HG02798 (cell line): Measurements from ENCODE around the gene MAMDC2.

Source experiments
- ATAC-seq: cut with Tn5 transposase; IDR thresholded peaks from one replicate; pipeline ENCODE4 v1.9.1; 2021; ENCODE audit warnings: mild to moderate bottlenecking; ENCODE audit not compliant: unreplicated experiment, poor library complexity

MAMDC2 gene

GRCh38 chr9:70060148-70060882 lies 16.7 kb downstream of the MAMDC2 start:
- no peak for ATAC-seq

- peak; percentile 78 for ATAC-seq
These were observed 17.3 kb downstream of the MAMDC2 start for GRCh38 chr9:70060883-70061507.

DNA sequence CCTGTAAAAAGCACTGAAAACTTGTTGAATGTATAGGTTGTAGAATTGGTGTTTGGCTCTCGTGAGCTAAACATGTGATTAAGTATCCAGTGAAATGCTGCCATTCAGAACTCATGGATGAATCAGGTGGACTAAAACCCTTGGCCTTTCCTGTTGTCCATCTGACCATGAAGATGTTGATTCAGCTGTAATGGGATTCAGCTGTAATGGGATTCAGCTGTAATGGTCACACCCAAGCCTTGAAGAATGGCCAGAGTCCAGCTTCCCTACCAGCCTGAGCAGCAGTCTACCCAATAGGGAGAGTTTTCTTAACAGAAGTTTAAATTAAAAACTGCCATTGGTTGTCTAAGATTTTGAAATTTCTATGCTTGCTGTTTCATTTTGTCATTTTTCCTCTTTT lies 18.1 kb downstream of the MAMDC2 start:
- ATAC-seq = no peak

DNA sequence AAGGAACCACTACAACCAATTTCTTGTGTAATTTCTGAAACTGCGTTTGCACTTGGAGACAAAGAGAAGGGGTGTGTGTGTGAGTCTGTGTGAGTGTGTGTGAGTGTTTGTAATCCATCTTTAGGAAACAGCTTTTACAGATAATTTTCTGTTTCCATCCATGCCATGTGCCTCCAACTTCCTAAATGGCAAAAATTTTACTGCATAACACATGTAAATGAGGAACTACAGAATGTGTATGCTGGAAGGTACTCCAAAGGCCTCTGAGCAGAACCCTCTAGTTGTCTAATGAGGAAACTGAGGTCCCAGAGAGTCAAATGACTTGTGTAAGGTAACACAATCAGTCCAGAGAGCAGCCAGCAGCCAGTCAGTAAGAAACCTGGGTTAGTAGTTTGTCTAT lies 20.8 kb downstream of the MAMDC2 start:
- no peak for ATAC-seq

GRCh38 chr9:70065572-70065971 lies 21.9 kb downstream of the MAMDC2 start:
- no peak for ATAC-seq

GRCh38 chr9:70066418-70066817 lies 22.8 kb downstream of the MAMDC2 start:
- ATAC-seq = no peak

GRCh38 chr9:70066874-70067273 lies 23.2 kb downstream of the MAMDC2 start:
- no peak for ATAC-seq

- no peak for ATAC-seq
These were observed 26.1 kb downstream of the MAMDC2 start for GRCh38 chr9:70069704-70070103.

- no peak for ATAC-seq
These were observed 29.5 kb downstream of the MAMDC2 start for GRCh38 chr9:70073193-70073592.

DNA sequence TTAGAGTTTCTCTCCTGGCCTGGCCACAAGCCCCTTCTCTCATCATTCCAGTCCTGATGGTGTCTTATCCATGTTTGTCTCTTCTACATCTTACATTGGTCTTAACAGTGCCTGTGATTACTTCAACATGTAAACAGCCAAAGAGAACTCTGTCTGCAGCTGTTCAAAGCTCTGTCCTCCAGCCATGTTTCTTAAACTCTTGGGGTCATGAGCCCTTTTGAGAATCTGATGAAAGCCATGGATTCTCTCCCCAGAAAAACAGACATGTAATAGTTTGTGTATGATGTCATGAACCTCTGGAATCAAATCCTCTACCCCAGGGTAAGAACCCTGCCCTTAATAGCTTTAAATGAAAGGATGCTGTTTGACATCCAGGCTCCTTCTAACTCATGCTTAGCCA lies 30.1 kb downstream of the MAMDC2 start:
- no peak for ATAC-seq

DNA sequence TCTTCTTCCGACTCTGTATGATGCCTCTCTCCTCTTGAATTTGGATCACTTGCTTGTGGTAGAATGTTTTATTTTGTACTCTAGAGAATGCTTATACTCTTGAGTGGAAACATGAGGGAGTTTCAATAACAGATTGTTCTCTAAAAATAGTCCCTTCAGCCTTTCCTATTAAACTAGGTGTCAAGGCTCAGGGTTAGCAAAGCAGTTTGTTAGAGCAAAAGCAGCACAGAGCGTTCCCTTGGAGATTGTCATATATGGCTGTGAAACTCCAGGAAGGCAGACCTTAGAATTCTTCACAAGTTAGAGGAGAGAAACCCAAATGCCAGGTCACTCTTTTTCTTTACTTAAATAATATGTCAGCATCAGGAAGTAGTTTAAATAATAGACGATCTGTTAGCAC lies 33.0 kb downstream of the MAMDC2 start:
- no peak for ATAC-seq

- no peak for ATAC-seq
These were observed 35.9 kb downstream of the MAMDC2 start for GRCh38 chr9:70079417-70080037.

- ATAC-seq = no peak
These were observed 37.0 kb downstream of the MAMDC2 start for GRCh38 chr9:70080481-70081119.

GRCh38 chr9:70081120-70081495 lies 37.5 kb downstream of the MAMDC2 start:
- no peak for ATAC-seq

- ATAC-seq = no peak
These were observed 39.8 kb downstream of the MAMDC2 start for GRCh38 chr9:70083429-70083828.

GRCh38 chr9:70085241-70085640 lies 41.6 kb downstream of the MAMDC2 start:
- no peak for ATAC-seq

- ATAC-seq = no peak
These were observed 47.5 kb downstream of the MAMDC2 start for GRCh38 chr9:70091103-70091502.

- ATAC-seq = no peak
These were observed 47.9 kb downstream of the MAMDC2 start for GRCh38 chr9:70091572-70091971.

GRCh38 chr9:70092190-70092589 lies 48.5 kb downstream of the MAMDC2 start:
- no peak for ATAC-seq

DNA sequence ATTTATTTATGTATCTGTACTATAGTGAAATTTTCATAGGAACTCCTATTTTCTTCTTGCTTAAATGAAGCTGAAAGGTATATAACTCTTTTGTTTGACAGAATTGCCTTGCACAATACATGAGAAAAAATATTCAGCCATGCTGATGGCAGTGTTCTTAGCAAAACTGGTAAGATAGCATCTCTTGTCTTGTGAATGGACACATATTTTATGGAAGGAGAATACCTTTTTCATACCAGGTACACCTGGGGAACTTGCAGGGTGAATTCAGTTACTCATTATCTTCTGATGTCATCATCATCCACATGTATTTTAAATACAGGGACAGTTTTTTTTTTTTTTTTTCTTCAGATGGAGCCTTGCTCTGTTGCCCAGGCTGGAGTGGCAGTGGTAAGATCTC lies 49.4 kb downstream of the MAMDC2 start:
- no peak for ATAC-seq

GRCh38 chr9:70093944-70094343 lies 50.3 kb downstream of the MAMDC2 start:
- ATAC-seq = no peak
